ENCODE results near the gene AFG3L2. TPM values are rescaled to one million over a fixed set of nuclear protein-coding genes. Genes with fewer than 3 reads are reported as not detected.

AFG3L2 gene
- total and polyA plus RNA-seq, 5 donors from 2014 or later: 20.0 to 34.4 (median 21.8) TPM

- Mint-ChIP-seq H3K9me3 (peaks cover 0 to under 1% (median 0%) of the 10 kb centered on the region in 7 donors), H3K27ac (no peak overlapping the region), H3K4me3 (no peak overlapping the region), H3K4me1 (no peaks in the 10 kb centered on the region), H3K27me3 (peaks cover 11% of the 10 kb centered on the region), H3K36me3 (no peaks in the 10 kb centered on the region)
- Histone ChIP-seq H3K27me3 (ENCODE audit: control insufficient read depth, insufficient read depth, low read length) (no peaks in the 10 kb centered on the region), H3K4me3 (ENCODE audit: low read depth, low read length) (no peak overlapping the region), H3K27ac (ENCODE audit: insufficient read depth, low read length, poor library complexity, severe bottlenecking) (no peak overlapping the region), H3K4me1 (ENCODE audit: control insufficient read depth, insufficient read depth, low read length, poor library complexity, severe bottlenecking) (no peaks in the 10 kb centered on the region), H3K9me3 (ENCODE audit: control insufficient read depth in 2 of 2, low read length in 2 of 2) (no peaks in the 10 kb centered on the region), H3K36me3 (ENCODE audit: control insufficient read depth, insufficient read depth, low read length) (no peaks in the 10 kb centered on the region)
- ATAC-seq (ENCODE audit: low read depth in 2 of 2): no peak
- no peak for DNase-seq
Measured at GRCh38 chr18:12296087-12296403, 81.0 kb downstream of the AFG3L2 start.

- Histone ChIP-seq H3K4me3 (ENCODE audit: low read depth, low read length) (no peak overlapping the region), H3K4me1 (ENCODE audit: control insufficient read depth, insufficient read depth, low read length, poor library complexity, severe bottlenecking) (no peaks in the 10 kb centered on the region), H3K27ac (ENCODE audit: insufficient read depth, low read length, poor library complexity, severe bottlenecking) (no peak overlapping the region), H3K9me3 (ENCODE audit: control insufficient read depth in 2 of 2, low read length in 2 of 2) (no peaks in the 10 kb centered on the region), H3K27me3 (ENCODE audit: control insufficient read depth, insufficient read depth, low read length) (no peaks in the 10 kb centered on the region), H3K36me3 (ENCODE audit: control insufficient read depth, insufficient read depth, low read length) (no peaks in the 10 kb centered on the region)
- Mint-ChIP-seq H3K4me3 (no peak overlapping the region), H3K27me3 (peaks cover 10% of the 10 kb centered on the region), H3K36me3 (no peaks in the 10 kb centered on the region), H3K4me1 (no peaks in the 10 kb centered on the region), H3K27ac (no peak overlapping the region), H3K9me3 (no peaks in the 10 kb centered on the region)
- DNase-seq (no peak), ATAC-seq (ENCODE audit: low read depth in 2 of 2) (no peak)
Measured at GRCh38 chr18:12295389-12296086, 81.5 kb downstream of the AFG3L2 start.

GRCh38 chr18:12293831-12294230 lies 83.2 kb downstream of the AFG3L2 start:
- Mint-ChIP-seq H3K27ac (no peak overlapping the region), H3K4me1 (no peaks in the 10 kb centered on the region), H3K27me3 (peaks cover 14% of the 10 kb centered on the region), H3K9me3 (no peaks in the 10 kb centered on the region), H3K4me3 (no peak overlapping the region), H3K36me3 (no peaks in the 10 kb centered on the region)
- Histone ChIP-seq H3K4me1 (ENCODE audit: control insufficient read depth, insufficient read depth, low read length, poor library complexity, severe bottlenecking) (no peaks in the 10 kb centered on the region), H3K27ac (ENCODE audit: insufficient read depth, low read length, poor library complexity, severe bottlenecking) (no peak overlapping the region), H3K9me3 (ENCODE audit: control insufficient read depth in 2 of 2, low read length in 2 of 2) (no peaks in the 10 kb centered on the region), H3K36me3 (ENCODE audit: control insufficient read depth, insufficient read depth, low read length) (no peaks in the 10 kb centered on the region), H3K4me3 (ENCODE audit: low read depth, low read length) (no peak overlapping the region), H3K27me3 (ENCODE audit: control insufficient read depth, insufficient read depth, low read length) (no peaks in the 10 kb centered on the region)
- ATAC-seq (ENCODE audit: low read depth in 2 of 2): no peak
- no peak for DNase-seq

- H3K9me3 Mint-ChIP-seq: peaks cover 0 to 3% (median 0%) of the 10 kb centered on the region in 7 donors
- Histone ChIP-seq H3K27me3 (ENCODE audit: control insufficient read depth, insufficient read depth, low read length) (peaks cover 5% of the 10 kb centered on the region), H3K4me1 (ENCODE audit: control insufficient read depth, insufficient read depth, low read length, poor library complexity, severe bottlenecking) (no peaks in the 10 kb centered on the region), H3K4me3 (ENCODE audit: low read depth, low read length) (no peak overlapping the region), H3K27ac (ENCODE audit: insufficient read depth, low read length, poor library complexity, severe bottlenecking) (no peak overlapping the region), H3K36me3 (ENCODE audit: control insufficient read depth, insufficient read depth, low read length) (no peaks in the 10 kb centered on the region), H3K9me3 (ENCODE audit: control insufficient read depth in 2 of 2, low read length in 2 of 2) (no peaks in the 10 kb centered on the region)
- H3K27ac Mint-ChIP-seq: no peak overlapping the region
- no peak overlapping the region for H3K4me3 Mint-ChIP-seq
- ATAC-seq (ENCODE audit: low read depth in 2 of 2) (no peak), DNase-seq (no peak)
- no peaks in the 10 kb centered on the region for H3K4me1 Mint-ChIP-seq
- peaks cover 23% of the 10 kb centered on the region for H3K27me3 Mint-ChIP-seq
- H3K36me3 Mint-ChIP-seq: no peaks in the 10 kb centered on the region
Measured at GRCh38 chr18:12291690-12292089, 85.3 kb downstream of the AFG3L2 start.

- Mint-ChIP-seq H3K9me3 (peaks cover 0 to 3% (median 0%) of the 10 kb centered on the region in 7 donors), H3K4me1 (no peaks in the 10 kb centered on the region), H3K36me3 (no peaks in the 10 kb centered on the region), H3K4me3 (no peak overlapping the region), H3K27me3 (peaks cover 24% of the 10 kb centered on the region), H3K27ac (no peak overlapping the region)
- Histone ChIP-seq H3K27me3 (ENCODE audit: control insufficient read depth, insufficient read depth, low read length) (peaks cover 5% of the 10 kb centered on the region), H3K4me3 (ENCODE audit: low read depth, low read length) (no peak overlapping the region), H3K27ac (ENCODE audit: insufficient read depth, low read length, poor library complexity, severe bottlenecking) (no peak overlapping the region), H3K9me3 (ENCODE audit: control insufficient read depth in 2 of 2, low read length in 2 of 2) (no peaks in the 10 kb centered on the region), H3K4me1 (ENCODE audit: control insufficient read depth, insufficient read depth, low read length, poor library complexity, severe bottlenecking) (no peaks in the 10 kb centered on the region), H3K36me3 (ENCODE audit: control insufficient read depth, insufficient read depth, low read length) (no peaks in the 10 kb centered on the region)
- no peak for DNase-seq
- no peak for ATAC-seq (ENCODE audit: low read depth in 2 of 2)
Measured at GRCh38 chr18:12291161-12291560, 85.9 kb downstream of the AFG3L2 start.

GRCh38 chr18:12290086-12290485 lies 86.9 kb downstream of the AFG3L2 start:
- DNase-seq (no peak), ATAC-seq (ENCODE audit: low read depth in 2 of 2) (no peak)
- H3K9me3 ChIP-seq (ENCODE audit: control insufficient read depth in 2 of 2, low read length in 2 of 2): no peaks in the 10 kb centered on the region
- peaks cover 0 to 3% (median 0%) of the 10 kb centered on the region in 7 donors for H3K9me3 Mint-ChIP-seq
- H3K27ac Mint-ChIP-seq: no peak overlapping the region
- no peaks in the 10 kb centered on the region for H3K36me3 Mint-ChIP-seq
- no peaks in the 10 kb centered on the region for H3K36me3 ChIP-seq (ENCODE audit: control insufficient read depth, insufficient read depth, low read length)
- no peak overlapping the region for H3K4me3 ChIP-seq (ENCODE audit: low read depth, low read length)
- peaks cover 5% of the 10 kb centered on the region for H3K27me3 ChIP-seq (ENCODE audit: control insufficient read depth, insufficient read depth, low read length)
- H3K27me3 Mint-ChIP-seq: peaks cover 29% of the 10 kb centered on the region
- H3K27ac ChIP-seq (ENCODE audit: insufficient read depth, low read length, poor library complexity, severe bottlenecking): no peak overlapping the region
- no peak overlapping the region for H3K4me3 Mint-ChIP-seq
- H3K4me1 Mint-ChIP-seq: no peaks in the 10 kb centered on the region
- H3K4me1 ChIP-seq (ENCODE audit: control insufficient read depth, insufficient read depth, low read length, poor library complexity, severe bottlenecking): no peaks in the 10 kb centered on the region

- Histone ChIP-seq H3K4me3 (ENCODE audit: low read depth, low read length) (no peak overlapping the region), H3K27me3 (ENCODE audit: control insufficient read depth, insufficient read depth, low read length) (peaks cover 5% of the 10 kb centered on the region), H3K4me1 (ENCODE audit: control insufficient read depth, insufficient read depth, low read length, poor library complexity, severe bottlenecking) (no peaks in the 10 kb centered on the region), H3K9me3 (ENCODE audit: control insufficient read depth in 2 of 2, low read length in 2 of 2) (no peaks in the 10 kb centered on the region), H3K27ac (ENCODE audit: insufficient read depth, low read length, poor library complexity, severe bottlenecking) (no peak overlapping the region), H3K36me3 (ENCODE audit: control insufficient read depth, insufficient read depth, low read length) (no peaks in the 10 kb centered on the region)
- no peak overlapping the region for H3K4me3 Mint-ChIP-seq
- peaks cover 38% of the 10 kb centered on the region for H3K27me3 Mint-ChIP-seq
- no peaks in the 10 kb centered on the region for H3K4me1 Mint-ChIP-seq
- no peak overlapping the region for H3K27ac Mint-ChIP-seq
- no peaks in the 10 kb centered on the region for H3K36me3 Mint-ChIP-seq
- no peak for DNase-seq
- ATAC-seq (ENCODE audit: low read depth in 2 of 2): no peak
- peaks cover 0 to 3% (median 0%) of the 10 kb centered on the region in 7 donors for H3K9me3 Mint-ChIP-seq
Measured at GRCh38 chr18:12288403-12288755, 88.6 kb downstream of the AFG3L2 start.

GRCh38 chr18:12287684-12288402 lies 89.2 kb downstream of the AFG3L2 start:
- Mint-ChIP-seq H3K27ac (no peak overlapping the region), H3K4me3 (no peak overlapping the region), H3K4me1 (no peaks in the 10 kb centered on the region), H3K36me3 (no peaks in the 10 kb centered on the region), H3K9me3 (peaks cover 0 to 3% (median 0%) of the 10 kb centered on the region in 7 donors), H3K27me3 (peaks cover 34% of the 10 kb centered on the region)
- Histone ChIP-seq H3K4me3 (ENCODE audit: low read depth, low read length) (no peak overlapping the region), H3K4me1 (ENCODE audit: control insufficient read depth, insufficient read depth, low read length, poor library complexity, severe bottlenecking) (no peaks in the 10 kb centered on the region), H3K27me3 (ENCODE audit: control insufficient read depth, insufficient read depth, low read length) (peaks cover 5% of the 10 kb centered on the region), H3K27ac (ENCODE audit: insufficient read depth, low read length, poor library complexity, severe bottlenecking) (no peak overlapping the region), H3K9me3 (ENCODE audit: control insufficient read depth in 2 of 2, low read length in 2 of 2) (no peaks in the 10 kb centered on the region), H3K36me3 (ENCODE audit: control insufficient read depth, insufficient read depth, low read length) (no peaks in the 10 kb centered on the region)
- DNase-seq: no peak
- ATAC-seq (ENCODE audit: low read depth in 2 of 2): no peak
